Astrocyte of the spinal cord (primary cell): ENCODE results near the gene TAMALIN.

Source experiments
- DNase-seq: peaks from one replicate; pipeline ENCODE4 v3.0.0; 2011; ENCODE audit warnings: low read depth, low spot score
- H3K4me3 ChIP-seq: 2 replicates; pipeline ENCODE4 v1.5.1; 2011; ENCODE audit warnings: low read depth, mild to moderate bottlenecking, low read length, moderate library complexity
- in situ Hi-C: cut with HindIII; loops from 2 replicates; pipeline ENCODE4 v1.10.0; 2017; ENCODE audit warnings: low sequenced_read_pairs
- TF ChIP-seq, protein P1 (sequence below): IDR thresholded peaks from 2 replicates; pipeline ENCODE4 v1.5.1; 2012; ENCODE audit warnings: low read depth, mild to moderate bottlenecking, low read length, inconsistent platforms

The TAMALIN gene

DNA sequence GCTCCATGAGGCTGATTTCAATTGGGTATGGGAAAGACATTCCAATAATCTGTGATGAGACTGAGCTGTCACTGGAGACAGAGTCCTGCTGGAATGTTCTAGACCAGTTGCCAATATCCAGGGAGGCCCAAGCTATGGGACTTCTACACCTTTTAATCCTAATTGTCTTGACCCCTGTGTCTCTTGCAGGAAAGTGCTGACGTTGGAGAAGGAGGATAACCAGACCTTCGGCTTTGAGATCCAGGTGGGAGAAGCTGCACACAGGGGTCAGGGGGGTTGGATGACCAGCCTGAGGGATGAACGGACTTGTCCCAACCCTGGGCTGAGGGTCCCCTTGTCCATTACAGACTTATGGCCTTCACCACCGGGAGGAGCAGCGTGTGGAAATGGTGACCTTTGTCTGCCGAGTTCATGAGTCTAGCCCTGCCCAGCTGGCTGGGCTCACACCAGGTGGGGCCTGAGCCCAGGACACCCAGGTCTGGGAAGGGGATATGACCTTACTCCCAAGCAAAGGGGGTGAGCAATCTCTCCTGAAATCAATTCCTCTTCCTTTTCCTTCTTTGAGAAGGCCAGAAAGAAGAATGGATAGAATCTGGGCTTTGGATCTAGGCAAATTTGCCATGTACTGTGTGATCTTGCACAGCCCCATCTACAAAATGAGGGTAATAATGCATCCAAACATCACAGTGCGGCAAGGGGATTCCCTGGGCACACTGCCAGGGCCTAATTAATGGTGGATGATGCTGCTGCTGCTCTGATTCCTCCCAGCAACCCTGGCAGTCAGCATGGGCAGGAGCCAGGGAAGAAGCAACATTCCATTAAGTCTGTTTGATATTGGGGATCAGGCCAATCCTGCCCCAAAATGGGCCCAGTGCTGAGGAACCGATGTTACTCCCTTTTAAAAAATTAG is 4.2 kb downstream of the TAMALIN start:
- in situ Hi-C loops, result no loop called here
- TF ChIP-seq, protein P1, sequence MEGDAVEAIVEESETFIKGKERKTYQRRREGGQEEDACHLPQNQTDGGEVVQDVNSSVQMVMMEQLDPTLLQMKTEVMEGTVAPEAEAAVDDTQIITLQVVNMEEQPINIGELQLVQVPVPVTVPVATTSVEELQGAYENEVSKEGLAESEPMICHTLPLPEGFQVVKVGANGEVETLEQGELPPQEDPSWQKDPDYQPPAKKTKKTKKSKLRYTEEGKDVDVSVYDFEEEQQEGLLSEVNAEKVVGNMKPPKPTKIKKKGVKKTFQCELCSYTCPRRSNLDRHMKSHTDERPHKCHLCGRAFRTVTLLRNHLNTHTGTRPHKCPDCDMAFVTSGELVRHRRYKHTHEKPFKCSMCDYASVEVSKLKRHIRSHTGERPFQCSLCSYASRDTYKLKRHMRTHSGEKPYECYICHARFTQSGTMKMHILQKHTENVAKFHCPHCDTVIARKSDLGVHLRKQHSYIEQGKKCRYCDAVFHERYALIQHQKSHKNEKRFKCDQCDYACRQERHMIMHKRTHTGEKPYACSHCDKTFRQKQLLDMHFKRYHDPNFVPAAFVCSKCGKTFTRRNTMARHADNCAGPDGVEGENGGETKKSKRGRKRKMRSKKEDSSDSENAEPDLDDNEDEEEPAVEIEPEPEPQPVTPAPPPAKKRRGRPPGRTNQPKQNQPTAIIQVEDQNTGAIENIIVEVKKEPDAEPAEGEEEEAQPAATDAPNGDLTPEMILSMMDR, result no peak
- no peak for DNase-seq
- no peak overlapping the region for H3K4me3 ChIP-seq

DNA sequence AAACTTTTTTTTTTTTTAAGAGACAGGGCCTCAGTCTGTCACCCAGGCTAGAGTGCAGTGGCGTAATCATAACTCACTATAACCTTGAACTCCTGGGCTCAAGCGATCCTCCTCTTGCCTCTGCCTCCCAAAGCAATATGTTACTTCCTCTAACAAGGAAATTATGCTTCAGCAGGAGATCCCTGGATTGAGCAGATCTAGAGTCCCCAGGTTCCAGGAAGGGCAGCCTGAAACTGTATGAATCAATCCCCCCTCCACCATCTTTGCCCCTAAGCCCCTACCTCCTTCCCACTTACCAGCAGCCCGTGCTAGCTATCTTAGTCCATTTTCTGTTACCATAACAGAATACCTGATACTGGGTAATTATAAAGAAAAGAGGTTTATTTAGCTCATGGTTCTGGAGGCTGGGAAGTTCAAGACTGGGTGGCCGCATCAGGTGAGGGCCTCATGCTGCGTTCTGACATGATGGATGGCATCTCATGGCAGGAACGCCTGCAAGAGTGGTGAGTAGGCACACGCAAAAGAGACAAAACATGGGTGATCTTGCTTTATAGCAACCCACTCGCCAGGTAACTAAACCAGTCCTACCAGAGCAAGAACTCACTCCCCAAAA is 5.0 kb downstream of the TAMALIN start:
- no peak for DNase-seq
- TF ChIP-seq, protein P1, result no peak
- in situ Hi-C loops, result no loop called here
- H3K4me3 ChIP-seq, result no peak overlapping the region

DNA sequence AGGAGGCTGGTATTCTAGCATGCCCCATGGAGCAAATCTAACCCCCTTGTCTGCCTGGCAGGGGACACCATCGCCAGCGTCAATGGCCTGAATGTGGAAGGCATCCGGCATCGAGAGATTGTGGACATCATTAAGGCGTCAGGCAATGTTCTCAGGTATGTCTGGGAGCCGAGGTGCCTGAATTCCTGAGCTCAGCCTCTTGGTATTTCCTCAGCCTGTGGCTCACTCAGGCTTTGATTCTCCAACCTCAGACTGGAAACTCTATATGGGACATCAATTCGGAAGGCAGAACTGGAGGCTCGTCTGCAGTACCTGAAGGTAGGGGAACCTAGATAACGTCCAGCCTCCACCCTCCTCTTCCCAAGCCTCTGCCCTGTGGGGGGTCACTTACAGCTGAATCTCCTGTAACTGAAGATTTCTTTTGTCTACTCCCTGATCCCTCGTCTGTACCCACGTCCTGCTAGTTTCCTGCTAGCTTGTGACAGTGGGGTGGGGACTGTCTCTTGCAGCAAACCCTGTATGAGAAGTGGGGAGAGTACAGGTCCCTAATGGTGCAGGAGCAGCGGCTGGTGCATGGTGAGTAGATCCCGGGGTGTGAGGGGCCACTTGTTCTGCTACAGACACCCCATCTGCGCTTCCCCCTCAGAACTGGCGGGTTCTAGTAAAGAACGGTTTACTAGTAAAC is 7.0 kb downstream of the TAMALIN start:
- DNase-seq, result no peak
- no peak overlapping the region for H3K4me3 ChIP-seq
- TF ChIP-seq, protein P1, result no peak
- in situ Hi-C loops, result no loop called here

GRCh38 chr12:52014567-52015530 is 8.1 kb downstream of the TAMALIN start:
- TF ChIP-seq, protein P1, result no peak

GRCh38 chr12:52015532-52016041 is 8.8 kb downstream of the TAMALIN start:
- in situ Hi-C loops, result no loop called here
- DNase-seq, result no peak
- TF ChIP-seq, protein P1, result no peak
- no peak overlapping the region for H3K4me3 ChIP-seq

More at GRCh38 chr12:52014567-52015530, 8.1 kb downstream of the TAMALIN start:
- H3K4me3 ChIP-seq, result no peak overlapping the region
- DNase-seq, result peak; percentile 27
- in situ Hi-C loops, result no loop called here
